GM12874 (cell line): ENCODE results near the gene USP24.

Experiments
- CTCF ChIP-seq: IDR thresholded peaks from 2 replicates; pipeline ENCODE4 v1.5.1; 2011; ENCODE audit warnings: low read depth, mild to moderate bottlenecking, control low read depth, low read length, moderate library complexity; ENCODE audit not compliant: insufficient read depth

Gene USP24

GRCh38 chr1:55194851-55195250, 20.3 kb downstream of the USP24 start:
- TF ChIP-seq CTCF: no peak

- no peak for TF ChIP-seq CTCF
These were observed 23.1 kb downstream of the USP24 start for GRCh38 chr1:55192093-55192492.

- TF ChIP-seq CTCF: no peak
These were observed 25.1 kb downstream of the USP24 start for GRCh38 chr1:55190109-55190508.

GRCh38 chr1:55188909-55189308, 26.3 kb downstream of the USP24 start:
- no peak for TF ChIP-seq CTCF

- TF ChIP-seq CTCF: no peak
These were observed 29.3 kb downstream of the USP24 start for GRCh38 chr1:55185832-55186231.

- no peak for TF ChIP-seq CTCF
These were observed 30.3 kb downstream of the USP24 start for GRCh38 chr1:55184859-55185258.

GRCh38 chr1:55181666-55182065, 33.5 kb downstream of the USP24 start:
- no peak for TF ChIP-seq CTCF
